GM12864 (cell line): ENCODE results near the gene SDHA.
"Not testable (repeated sequence)": the region's sequence is repeated elsewhere in the genome, so short reads cannot be mapped to it uniquely, and the experiment has no call there.

Experiments used
- DNase-seq: peaks from one replicate; pipeline ENCODE4 v3.0.0-alpha.2; 2011; ENCODE audit warnings: low read depth
- H3K4me3 ChIP-seq: 2 replicates; pipeline ENCODE4 v1.5.1; 2011; ENCODE audit warnings: mild to moderate bottlenecking, low read depth, low read length, control low read depth
- CTCF ChIP-seq: IDR thresholded peaks from 2 replicates; pipeline ENCODE4 v1.5.1; 2011; ENCODE audit warnings: low read depth, mild to moderate bottlenecking, moderate library complexity, low read length, control low read depth, inconsistent platforms; ENCODE audit errors: missing control alignments

Gene SDHA

DNA sequence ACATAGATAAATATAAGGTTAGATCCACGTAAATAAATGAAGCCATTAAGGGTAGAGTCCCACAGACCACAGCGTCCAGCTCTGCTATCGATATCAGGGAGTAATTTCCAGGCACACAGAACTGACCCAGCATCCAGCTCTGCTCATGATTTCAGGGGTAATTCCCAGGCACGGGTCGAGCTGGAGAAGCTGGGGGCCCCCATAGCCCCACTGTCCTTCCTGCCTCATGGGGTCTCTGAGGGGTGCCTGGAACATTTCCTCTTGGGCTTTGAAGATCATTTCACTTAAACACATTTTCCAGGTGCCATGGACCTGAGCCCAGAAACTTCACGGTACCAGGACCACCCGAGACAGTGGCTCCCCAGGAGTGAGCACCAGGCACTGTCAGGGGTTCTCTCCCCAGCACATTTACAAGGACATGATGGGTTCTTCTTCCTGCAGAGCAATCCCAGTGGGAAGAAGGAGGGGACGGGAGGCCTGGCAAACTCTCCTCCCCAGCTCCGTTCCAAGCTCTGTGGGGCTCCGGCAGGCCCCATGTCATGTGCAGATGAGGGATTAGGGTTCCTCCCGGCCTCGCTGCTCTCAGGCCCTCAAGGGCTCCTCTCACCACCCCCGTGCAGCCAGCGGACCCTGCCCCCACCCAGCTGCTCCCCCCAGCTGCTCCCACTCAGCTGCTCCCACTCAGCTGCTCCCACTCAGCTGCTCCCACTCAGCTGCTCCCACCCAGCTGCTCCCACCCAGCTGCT is 80.0 kb downstream of the SDHA start:
- not testable (repeated sequence) for DNase-seq, H3K4me3 ChIP-seq

DNA sequence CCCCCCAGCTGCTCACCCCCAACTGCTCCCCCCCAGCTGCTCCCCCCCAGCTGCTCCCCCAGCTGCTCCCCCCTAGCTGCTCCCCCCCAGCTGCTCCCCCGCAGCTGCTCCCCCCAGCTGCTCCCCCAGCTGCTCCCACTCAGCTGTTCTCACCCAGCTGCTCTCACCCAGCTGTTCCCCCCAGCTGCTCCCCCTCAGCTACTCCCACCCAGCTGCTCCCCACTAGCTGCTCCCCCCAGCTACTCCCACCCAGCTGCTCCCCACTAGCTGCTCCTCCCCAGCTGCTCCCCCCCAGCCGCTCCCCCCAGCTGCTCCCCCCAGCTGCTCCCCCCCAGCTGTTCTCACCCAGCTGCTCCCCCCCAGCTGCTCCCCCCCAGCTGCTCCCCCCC is 80.6 kb downstream of the SDHA start:
- no peak overlapping the region for H3K4me3 ChIP-seq
- no peak for DNase-seq
- TF ChIP-seq CTCF: no peak

DNA sequence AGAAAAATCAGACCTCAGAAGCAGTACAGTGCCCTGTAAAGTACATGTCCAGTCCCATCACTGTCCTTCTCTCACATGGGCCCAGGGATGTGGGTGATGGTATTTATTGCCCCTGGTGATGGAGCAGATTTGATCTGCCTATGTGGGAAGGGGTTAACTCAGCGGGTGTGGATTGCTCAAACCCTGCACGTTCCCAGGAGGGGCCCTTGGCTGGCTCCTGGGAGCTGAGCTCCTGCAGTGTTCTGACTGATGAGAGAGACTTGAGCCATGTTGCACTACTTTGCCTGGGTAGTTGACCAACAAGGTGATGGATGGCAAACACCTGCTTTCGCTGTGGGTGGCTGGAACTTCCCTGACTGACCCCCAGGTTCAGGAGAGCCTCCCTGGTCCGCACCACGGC is 81.8 kb downstream of the SDHA start:
- H3K4me3 ChIP-seq, DNase-seq: not testable (repeated sequence)

DNA sequence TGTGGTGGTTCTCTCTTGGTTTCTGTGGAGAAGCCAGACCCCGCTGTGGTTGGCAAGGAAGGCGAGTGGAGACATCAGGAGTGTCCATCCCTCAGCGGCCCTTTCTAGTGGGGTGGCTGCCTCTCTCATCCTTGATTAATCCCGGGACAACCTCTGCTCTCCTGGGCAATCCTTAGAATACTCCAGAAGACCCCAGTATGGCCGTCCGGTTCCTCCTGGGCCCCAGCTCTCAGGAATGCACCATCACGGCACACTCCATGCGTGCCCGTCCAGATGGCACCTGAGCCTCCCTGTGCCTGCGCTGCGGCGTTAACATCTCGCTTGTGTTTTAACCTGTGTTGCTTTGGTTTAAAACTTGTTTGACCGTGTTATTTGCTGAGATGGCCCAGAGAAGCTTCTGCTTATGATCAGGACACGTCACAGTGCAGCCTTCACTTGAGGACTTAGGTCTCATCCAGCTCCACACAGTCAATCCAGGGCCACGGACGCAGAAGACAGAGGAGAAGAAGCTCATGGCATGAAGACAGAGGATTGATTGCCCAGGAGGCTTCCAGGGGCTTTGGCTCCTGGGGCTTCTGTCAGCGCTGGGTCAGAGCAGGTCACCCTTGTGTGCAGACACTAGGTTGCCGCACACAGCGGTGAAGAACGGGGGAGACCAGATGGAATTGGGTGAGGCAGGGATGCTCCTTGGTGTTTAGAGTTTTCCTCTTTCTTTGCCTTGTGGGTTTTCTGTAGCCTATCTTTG is 82.7 kb downstream of the SDHA start:
- H3K4me3 ChIP-seq, DNase-seq: not testable (repeated sequence)

DNA sequence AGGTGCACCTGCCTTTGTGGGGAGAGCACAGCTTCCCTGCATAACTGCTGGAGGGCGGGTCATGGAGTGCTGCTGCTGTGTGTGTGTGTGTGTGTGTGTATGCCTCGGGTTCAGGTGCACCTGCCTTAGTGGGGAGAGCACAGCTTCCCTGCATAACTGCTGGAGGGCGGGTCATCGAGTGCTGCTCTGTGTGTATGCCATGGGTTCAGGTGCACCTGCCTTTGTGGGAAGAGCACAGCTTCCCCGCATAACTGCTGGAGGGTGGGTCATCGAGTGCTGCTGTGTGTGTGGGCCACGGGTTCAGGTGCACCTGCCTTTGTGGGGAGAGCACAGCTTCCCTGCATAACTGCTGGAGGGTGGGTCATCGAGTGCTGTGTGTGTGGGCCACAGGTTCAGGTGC is 84.3 kb downstream of the SDHA start:
- DNase-seq, H3K4me3 ChIP-seq: not testable (repeated sequence)

GRCh38 chr5:302966-303365 is 84.8 kb downstream of the SDHA start:
- TF ChIP-seq CTCF: no peak

DNA sequence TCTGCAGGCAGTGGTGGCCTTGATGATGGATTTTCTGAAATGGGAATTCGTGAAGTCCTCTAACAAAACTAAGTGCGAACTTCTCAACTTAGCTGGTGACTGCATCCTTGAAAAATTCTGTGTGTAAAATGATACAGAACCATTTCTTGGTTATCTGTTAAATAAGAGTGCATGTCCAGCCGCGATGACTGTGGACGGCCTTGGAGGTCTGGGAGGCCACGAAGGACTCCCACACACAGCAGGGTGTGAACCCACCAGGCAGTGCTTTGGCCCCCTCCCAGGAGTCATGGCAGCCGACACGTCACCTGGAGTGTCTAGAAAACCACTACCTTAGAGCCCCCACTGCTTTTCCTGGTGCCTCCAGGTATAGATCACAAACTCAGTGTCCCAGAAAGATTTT is 85.6 kb downstream of the SDHA start:
- not testable (repeated sequence) for H3K4me3 ChIP-seq, DNase-seq

More at GRCh38 chr5:302966-303365, 84.8 kb downstream of the SDHA start:
- no peak overlapping the region for H3K4me3 ChIP-seq
- DNase-seq: no peak

GRCh38 chr5:305050-305449 is 86.9 kb downstream of the SDHA start:
- TF ChIP-seq CTCF: no peak
- no peak overlapping the region for H3K4me3 ChIP-seq
- DNase-seq: no peak

DNA sequence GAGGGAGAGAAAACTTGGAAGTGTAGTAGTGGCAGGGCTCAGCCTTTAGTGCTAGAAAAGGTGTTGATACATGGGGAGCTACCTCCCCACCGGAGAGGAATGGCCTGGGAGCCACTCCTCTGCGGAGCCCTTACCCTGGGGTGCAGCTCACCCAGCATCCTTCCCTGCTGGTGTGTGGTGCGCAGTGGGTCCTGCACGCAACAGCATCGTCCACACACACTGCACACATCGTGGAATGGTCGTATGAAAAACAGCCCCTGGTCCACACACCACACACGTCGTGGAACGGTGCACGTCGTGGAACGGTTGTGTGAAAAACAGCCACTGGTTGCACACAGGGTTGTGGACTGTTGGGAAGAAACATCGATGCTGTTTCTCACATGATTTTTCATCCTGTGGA is 87.3 kb downstream of the SDHA start:
- DNase-seq: no peak
- no peak overlapping the region for H3K4me3 ChIP-seq
- no peak for TF ChIP-seq CTCF
